B cell (primary cell): ENCODE data around the gene YIPF2.

Experiments
- CTCF ChIP-seq: fragments of 200-600 bp; IDR thresholded peaks from one replicate; pipeline ENCODE4 v1.8.0; 2022; ENCODE audit warnings: antibody characterized with exemption, mild to moderate bottlenecking
- EZH2 ChIP-seq: IDR thresholded peaks from 2 replicates; pipeline ENCODE4 v1.6.1; 2012; ENCODE audit warnings: borderline replicate concordance, low read depth, mild to moderate bottlenecking, moderate library complexity, low read length; ENCODE audit not compliant: insufficient read depth, poor library complexity, severe bottlenecking

GRCh38 chr19:10896851-10897526, 31.4 kb downstream of the YIPF2 start:
- TF ChIP-seq CTCF (no peak), EZH2 (no peak)
